Measurements from ENCODE around the gene USF2.

DNA sequence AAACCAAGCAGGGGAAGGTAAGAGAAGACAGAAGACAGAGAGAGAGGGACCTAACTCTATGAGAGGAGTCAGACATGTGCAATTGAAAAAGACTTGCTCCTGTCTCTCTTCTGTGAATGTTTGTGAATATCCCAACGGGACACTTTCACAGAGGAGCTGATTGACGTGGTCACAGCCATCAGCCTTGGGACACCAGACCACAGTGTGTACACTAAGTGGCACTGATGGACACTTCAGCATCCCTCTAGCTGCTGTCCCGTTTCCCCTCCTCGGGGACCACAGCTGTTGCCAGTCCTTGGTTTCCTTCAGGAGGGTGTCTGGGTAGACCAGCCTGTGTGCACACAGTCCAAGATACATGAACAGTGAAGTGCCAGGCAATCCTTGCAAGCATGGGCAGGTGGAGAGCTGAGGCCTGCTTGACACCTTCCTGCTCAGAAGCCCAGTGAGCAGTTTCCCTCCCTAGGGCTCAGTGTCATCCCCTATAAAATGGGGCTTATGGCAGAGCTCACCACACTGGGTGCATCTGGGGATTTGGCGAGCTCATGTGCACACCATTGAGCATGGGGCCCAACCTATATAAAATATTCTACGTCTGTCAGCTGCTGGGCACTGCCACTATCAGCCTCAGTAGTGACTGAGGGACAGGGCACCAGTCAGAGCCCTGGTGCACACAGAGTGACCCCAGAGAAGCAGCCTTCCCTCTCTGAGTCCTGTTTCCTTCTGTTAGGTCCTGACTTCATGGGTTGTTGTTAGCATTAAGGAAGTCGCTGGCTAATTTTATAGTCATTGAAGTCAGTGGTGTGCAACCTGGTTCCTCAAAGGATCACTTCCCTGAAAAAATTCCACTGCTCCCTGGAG is 4.3 kb upstream of the USF2 start:
- TF ChIP-seq, protein P1, sequence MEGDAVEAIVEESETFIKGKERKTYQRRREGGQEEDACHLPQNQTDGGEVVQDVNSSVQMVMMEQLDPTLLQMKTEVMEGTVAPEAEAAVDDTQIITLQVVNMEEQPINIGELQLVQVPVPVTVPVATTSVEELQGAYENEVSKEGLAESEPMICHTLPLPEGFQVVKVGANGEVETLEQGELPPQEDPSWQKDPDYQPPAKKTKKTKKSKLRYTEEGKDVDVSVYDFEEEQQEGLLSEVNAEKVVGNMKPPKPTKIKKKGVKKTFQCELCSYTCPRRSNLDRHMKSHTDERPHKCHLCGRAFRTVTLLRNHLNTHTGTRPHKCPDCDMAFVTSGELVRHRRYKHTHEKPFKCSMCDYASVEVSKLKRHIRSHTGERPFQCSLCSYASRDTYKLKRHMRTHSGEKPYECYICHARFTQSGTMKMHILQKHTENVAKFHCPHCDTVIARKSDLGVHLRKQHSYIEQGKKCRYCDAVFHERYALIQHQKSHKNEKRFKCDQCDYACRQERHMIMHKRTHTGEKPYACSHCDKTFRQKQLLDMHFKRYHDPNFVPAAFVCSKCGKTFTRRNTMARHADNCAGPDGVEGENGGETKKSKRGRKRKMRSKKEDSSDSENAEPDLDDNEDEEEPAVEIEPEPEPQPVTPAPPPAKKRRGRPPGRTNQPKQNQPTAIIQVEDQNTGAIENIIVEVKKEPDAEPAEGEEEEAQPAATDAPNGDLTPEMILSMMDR (IDR thresholded peaks at IDR 0.05): no peak
- TF ChIP-seq POLR2A (IDR thresholded peaks at IDR 0.05): no peak
- no peak for TF ChIP-seq EP300 (IDR thresholded peaks at IDR 0.05)
- TF ChIP-seq POLR2AphosphoS5 (IDR thresholded peaks at IDR 0.05): no peak

Data from stomach (tissue), 4 donors.